Adrenal gland (tissue), 12 donors: ENCODE data around the gene NHS. TPM values are rescaled to one million over a fixed set of nuclear protein-coding genes. Genes with fewer than 3 reads are reported as not detected.

Experiments
- DNase-seq, 7 donors: peaks; one replicate each; pipeline ENCODE4 v3.0.0-alpha.2; 2019 to 2020
- H3K27ac ChIP-seq, 5 donors: fragments of 200-600 bp; sonication (generic) in 4 of 5; 1 replicate in 3 of 5; 2 replicates in 2 of 5; pipeline versions ENCODE4 v1.5.1 to v1.8.0; 2016 to 2020; ENCODE audit warnings: mild to moderate bottlenecking in 1 of 5
- H3K27me3 ChIP-seq: fragments of 200-600 bp; 2 replicates; pipeline ENCODE4 v1.8.0; 2021
- H3K36me3 ChIP-seq, 2 donors: fragments of 200-600 bp; replicated peaks in 1 of 2; 1 replicate in 1 of 2; 2 replicates in 1 of 2; pipeline versions ENCODE4 v1.5.1 to v1.8.0; 2018 to 2022
- H3K4me1 ChIP-seq, 2 donors: fragments of 200-600 bp; replicated peaks in 1 of 2; 1 replicate in 1 of 2; 2 replicates in 1 of 2; pipeline versions ENCODE4 v1.5.1 to v1.8.0; 2018 to 2021
- H3K4me3 ChIP-seq, 4 donors: fragments of 200-600 bp; sonication (generic) in 3 of 4; one replicate each; pipeline ENCODE4 v1.5.1; 2016 to 2018
- H3K9me3 ChIP-seq, 3 donors: fragments of 200-600 bp; sonication (generic) in 1 of 3; replicated peaks in 1 of 3; 1 replicate in 2 of 3; 2 replicates in 1 of 3; pipeline versions ENCODE4 v1.5.1 to v1.8.0; 2016 to 2021
- CTCF ChIP-seq, 6 experiments: fragments of 450-650 bp in 4 of 6; fragments of 200-600 bp in 2 of 6; sonication (generic) in 1 of 6; IDR thresholded peaks; 1 replicate in 5 of 6; 2 replicates in 1 of 6; pipeline versions ENCODE4 v1.5.1 to v1.8.0; 2016 to 2021; ENCODE audit warnings: antibody characterized with exemption in 6 of 6, mild to moderate bottlenecking in 2 of 6, moderate library complexity in 1 of 6
- POLR2A ChIP-seq, 2 donors: fragments of 450-650 bp; IDR thresholded peaks; one replicate each; pipeline ENCODE4 v1.6.1; 2017; ENCODE audit warnings: antibody characterized with exemption in 2 of 2, mild to moderate bottlenecking in 2 of 2, moderate library complexity in 1 of 2
- WGBS, 4 donors: extraction: QIAGEN DNeasy Blood & Tissue Kit in 2 of 4; methylation state at CpG; one replicate each; pipeline versions ENCODE4 v1.1.5 to v1.1.7; 2013 to 2017; 5-methylcytosine and 5-hydroxymethylcytosine counted together
- intact Hi-C, 2 donors: fragments of 100-400 bp; cut with DNase I; formaldehyde crosslinking; loops; one replicate each; pipeline versions ENCODE4 v1.14.1 to v1.15.0; 2022 to 2023
- polyA plus RNA-seq, 3 donors: library from polyadenylated mRNA; stranded (reverse); fragments of 200-250 nt in 2 of 3; fragments of 350-450 nt in 1 of 3; fragmentation: Illumina TruSeq in 1 of 3; extraction: RNeasy Lipid Tissue Mini Kit (QIAGEN cat#74804) in 1 of 3; gene quantifications; one replicate each; pipeline ENCODE4 v1.2.3, GENCODE V29; 2013 to 2014
- total RNA-seq, 9 donors: library from RNA; depleted of rRNA in 4 of 9; stranded (reverse); fragments of >200 nt in 4 of 9; fragments of 120-200 nt in 1 of 9; fragmentation: NEBNext Ultra II Directional in 1 of 9; extraction: Animal tissue kit (Norgen Biotek cat#: 25700) in 1 of 9; gene quantifications; one replicate each; pipeline versions ENCODE4 v1.1.0 to v1.2.4, GENCODE V29; 2013 to 2023
- donor health status: healthy with polysubstance abuse.
- donor health status: Bipolar disorder and iron deficiency.
- donor health status: DM: yes; HTN: yes; CAD: no.
- donor health status: DM: no; HTN: no; CAD: no.
- donor health status: DM: no; HTN: no; CAD: no.
- donor health status: DM: yes; HTN: yes; CAD: no.

NHS gene
- total and polyA plus RNA-seq, 12 donors, result 4.4 to 12.5 (median 6.8) TPM

- intact Hi-C loops, result no loop called here
- Histone ChIP-seq H3K4me1 (no peaks in the 10 kb centered on the region), H3K27me3 (peaks cover 3% of the 10 kb centered on the region), H3K36me3 (no peaks in the 10 kb centered on the region), H3K27ac (no peak overlapping the region), H3K9me3 (no peaks in the 10 kb centered on the region), H3K4me3 (no peak overlapping the region)
- WGBS, 4 donors, result 63 to 91% (median 84%) methylated on average over 9 of the region's 9 CpGs
- no peak for TF ChIP-seq POLR2A (IDR thresholded peaks at IDR 0.05)
- TF ChIP-seq CTCF (IDR thresholded peaks at IDR 0.05), result no peak
- no peak for DNase-seq
Measured at GRCh38 chrX:17370191-17370590, 4.8 kb upstream of the NHS start.

- Histone ChIP-seq H3K9me3 (no peaks in the 10 kb centered on the region), H3K27me3 (peaks cover 3% of the 10 kb centered on the region), H3K4me1 (no peaks in the 10 kb centered on the region), H3K4me3 (no peak overlapping the region), H3K27ac (no peak overlapping the region), H3K36me3 (no peaks in the 10 kb centered on the region)
- no peak for DNase-seq
- intact Hi-C loops, result no loop called here
- 69 to 94% (median 84%) methylated on average over 8 of the region's 8 CpGs for WGBS, 4 donors
- TF ChIP-seq POLR2A (IDR thresholded peaks at IDR 0.05) (no peak), CTCF (IDR thresholded peaks at IDR 0.05) (no peak)
Measured at GRCh38 chrX:17372052-17372451, 2.9 kb upstream of the NHS start.

GRCh38 chrX:17373337-17373736, 1.7 kb upstream of the NHS start:
- WGBS, 4 donors, result 42 to 50% (median 47%) methylated on average over 3 of the region's 3 CpGs
- no peak for TF ChIP-seq POLR2A (IDR thresholded peaks at IDR 0.05)

GRCh38 chrX:17375367-17375636, 302 bp downstream of the NHS start:
- peak overlapping the region in 3 of 4 donors; percentile 18 to 68 (median 28) for H3K4me3 ChIP-seq

More at GRCh38 chrX:17373337-17373736, 1.7 kb upstream of the NHS start:
- intact Hi-C loops, result no loop called here
- DNase-seq, result no peak
- peaks cover 3% of the 10 kb centered on the region for H3K27me3 ChIP-seq
- H3K4me3 ChIP-seq, result no peak overlapping the region
- H3K27ac ChIP-seq, result peak overlapping the region in 1 of 5 donors; percentile 20
- H3K9me3 ChIP-seq, result no peaks in the 10 kb centered on the region
- no peaks in the 10 kb centered on the region for H3K36me3 ChIP-seq
- H3K4me1 ChIP-seq, result no peaks in the 10 kb centered on the region

More at GRCh38 chrX:17375367-17375636, 302 bp downstream of the NHS start:
- no peaks in the 10 kb centered on the region for H3K36me3 ChIP-seq
- peak in 3 of 7 donors; percentile 15 to 49 (median 27) for DNase-seq
- H3K9me3 ChIP-seq, result no peaks in the 10 kb centered on the region
- H3K27me3 ChIP-seq, result peaks cover 3% of the 10 kb centered on the region
- 1 to 28% methylated on average over 18 of the region's 18 CpGs; no CpG with 5 or more reads in 2 of the 4 donors for WGBS, 4 donors
- H3K27ac ChIP-seq, result peak overlapping the region in 4 of 5 donors; percentile 37 to 78 (median 56)
- H3K4me1 ChIP-seq, result no peaks in the 10 kb centered on the region
- no peak for TF ChIP-seq POLR2A (IDR thresholded peaks at IDR 0.05)
- no peak for TF ChIP-seq CTCF (IDR thresholded peaks at IDR 0.05)
- intact Hi-C loops, result no loop called here
